Frontal cortex (tissue), 4 donors: ENCODE results near the gene CNNM1. TPM values are rescaled to one million over a fixed set of nuclear protein-coding genes. Genes with fewer than 3 reads are reported as not detected.

Experiments used
- DNase-seq, 2 donors: peaks; one replicate each; pipeline ENCODE4 v3.0.0; 2012; ENCODE audit warnings: low spot score in 2 of 2
- FAIRE-seq: peaks from 2 replicates; lab custom pipeline; 2012; peaks lifted over from hg19 to GRCh38; lab: Jason Lieb, UNC
- total RNA-seq: library from RNA; depleted of rRNA; stranded (reverse); fragments of >200 nt; gene quantifications from one replicate; pipeline ENCODE4 v1.2.3, GENCODE V29; 2014
- donor health status: control.
- donor health status: control.
- donor health status: control.

The CNNM1 gene
- total RNA-seq, 1 donor from 2014 or later: 2.4 TPM

DNA sequence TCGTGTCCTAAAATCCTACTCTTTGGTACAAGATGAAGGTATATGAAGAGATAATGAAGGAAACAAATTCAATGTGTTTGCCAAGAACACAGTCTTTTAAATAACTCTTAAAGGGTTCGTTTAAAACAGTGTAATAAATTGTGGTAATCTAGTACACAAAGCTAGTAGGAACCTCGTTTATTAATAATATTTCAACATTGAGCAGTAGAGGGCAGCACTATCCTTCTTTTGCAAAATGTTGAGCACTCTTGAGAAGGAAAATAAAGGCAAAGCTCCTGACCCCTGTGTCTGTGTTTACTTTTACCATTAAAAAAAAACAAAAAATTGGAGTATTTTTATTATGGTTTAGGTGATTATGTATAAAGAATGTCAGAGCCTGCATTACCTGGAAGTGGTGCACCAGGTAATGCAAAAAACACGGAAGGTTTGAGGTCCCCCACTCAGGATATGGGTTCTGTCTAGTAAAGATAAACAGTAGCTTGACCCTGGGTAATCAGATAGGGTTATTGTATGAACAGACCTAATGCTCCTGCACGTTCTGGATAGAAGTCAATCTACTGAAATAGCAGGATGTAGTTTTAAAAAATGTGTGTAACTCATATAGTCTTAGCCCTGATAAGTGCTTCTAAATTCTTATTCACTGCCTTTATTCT is 107.0 kb downstream of the CNNM1 start:
- FAIRE-seq (peak; percentile 82), DNase-seq (no peak)

- no peak for FAIRE-seq
- no peak for DNase-seq
Measured at GRCh38 chr10:99438890-99439289, 109.7 kb downstream of the CNNM1 start.

GRCh38 chr10:99442394-99442793 is 113.2 kb downstream of the CNNM1 start:
- FAIRE-seq (no peak), DNase-seq (no peak)

GRCh38 chr10:99443500-99443899 is 114.3 kb downstream of the CNNM1 start:
- no peak for FAIRE-seq

More at GRCh38 chr10:99443500-99443899, 114.3 kb downstream of the CNNM1 start:
- DNase-seq: no peak

Other genes starting within 250 kb of the CNNM1 start
- gene HPSE2, start 93.5 kb upstream of the CNNM1 start, total RNA-seq: not detected
- gene GOT1, start 101.3 kb downstream of the CNNM1 start, total RNA-seq: 22.4 TPM
- under 0.01 TPM for gene NKX2-3, start 203.6 kb downstream of the CNNM1 start, total RNA-seq